GM21786 (cell line): ENCODE measurements around the gene TRAPPC6A.
"Not testable (repeated sequence)": the region's sequence is repeated elsewhere in the genome, so short reads cannot be mapped to it uniquely, and the experiment has no call there.

Experiments
- ATAC-seq: cut with Tn5 transposase; IDR thresholded peaks from one replicate; pipeline ENCODE4 v1.9.1; 2021; ENCODE audit not compliant: unreplicated experiment

TRAPPC6A gene

GRCh38 chr19:45133661-45134060, 44.4 kb downstream of the TRAPPC6A start:
- no peak for ATAC-seq

GRCh38 chr19:45130888-45131615, 47.0 kb downstream of the TRAPPC6A start:
- ATAC-seq: no peak

DNA sequence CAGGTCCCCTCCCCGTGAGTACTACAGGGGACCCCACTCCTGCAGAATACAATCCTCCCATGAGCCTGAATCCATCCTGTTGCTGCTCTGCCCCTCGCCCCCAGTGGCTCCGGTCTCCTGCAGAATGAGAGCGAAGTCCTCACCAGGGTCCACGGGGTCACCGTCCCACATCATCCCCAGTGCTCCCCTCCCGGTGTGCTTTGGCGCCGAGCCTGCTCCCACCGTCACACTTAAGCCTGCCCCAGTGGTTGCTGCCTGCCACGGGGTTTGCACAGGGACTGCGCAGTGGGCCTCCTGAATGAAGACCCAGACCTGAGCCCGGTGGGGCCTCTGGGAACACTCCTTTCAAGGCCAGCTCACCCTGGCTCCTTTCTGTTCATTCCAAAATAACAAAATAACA, 47.8 kb downstream of the TRAPPC6A start:
- ATAC-seq: no peak

DNA sequence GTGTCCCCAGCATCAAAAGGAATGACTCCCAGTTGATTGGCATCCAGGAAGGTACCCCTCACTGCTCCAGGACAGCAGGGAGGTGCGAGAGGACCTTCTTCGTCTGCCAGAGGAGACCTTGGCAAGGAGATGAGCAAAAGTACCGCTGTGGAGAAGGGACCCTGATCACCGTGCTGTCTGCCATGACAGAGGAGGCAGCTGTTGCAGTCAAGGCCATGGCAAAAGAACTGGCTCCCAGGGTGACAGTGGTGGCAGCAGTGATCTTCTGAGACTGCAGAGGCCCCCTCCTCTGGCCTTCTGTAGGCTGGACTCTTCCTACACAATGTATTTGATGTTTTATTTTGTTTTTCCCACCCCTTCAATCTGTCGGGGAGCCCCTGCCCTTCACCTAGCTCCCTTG, 49.2 kb downstream of the TRAPPC6A start:
- no peak for ATAC-seq

DNA sequence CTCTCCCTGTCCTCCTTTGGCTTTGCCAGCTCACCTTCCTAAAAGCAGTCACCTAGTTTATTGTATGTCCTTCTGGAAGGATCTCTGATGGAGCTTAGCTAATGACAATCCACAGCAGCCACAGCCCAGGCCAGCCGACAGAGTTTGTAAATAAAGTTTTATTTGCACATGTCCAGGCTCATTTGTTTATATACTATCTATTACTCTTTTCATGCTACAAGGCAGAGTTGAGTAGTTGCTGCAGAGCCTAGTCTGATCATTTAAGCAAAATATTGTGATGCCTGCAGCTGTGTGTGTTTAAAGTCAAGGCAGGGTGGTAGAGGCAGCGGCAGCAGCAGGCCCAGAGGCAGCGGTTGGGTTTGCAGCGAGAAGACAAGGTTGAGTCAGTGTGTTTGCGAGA, 49.9 kb downstream of the TRAPPC6A start:
- no peak for ATAC-seq

- no peak for ATAC-seq
These were observed 51.4 kb downstream of the TRAPPC6A start for GRCh38 chr19:45126654-45127053.

DNA sequence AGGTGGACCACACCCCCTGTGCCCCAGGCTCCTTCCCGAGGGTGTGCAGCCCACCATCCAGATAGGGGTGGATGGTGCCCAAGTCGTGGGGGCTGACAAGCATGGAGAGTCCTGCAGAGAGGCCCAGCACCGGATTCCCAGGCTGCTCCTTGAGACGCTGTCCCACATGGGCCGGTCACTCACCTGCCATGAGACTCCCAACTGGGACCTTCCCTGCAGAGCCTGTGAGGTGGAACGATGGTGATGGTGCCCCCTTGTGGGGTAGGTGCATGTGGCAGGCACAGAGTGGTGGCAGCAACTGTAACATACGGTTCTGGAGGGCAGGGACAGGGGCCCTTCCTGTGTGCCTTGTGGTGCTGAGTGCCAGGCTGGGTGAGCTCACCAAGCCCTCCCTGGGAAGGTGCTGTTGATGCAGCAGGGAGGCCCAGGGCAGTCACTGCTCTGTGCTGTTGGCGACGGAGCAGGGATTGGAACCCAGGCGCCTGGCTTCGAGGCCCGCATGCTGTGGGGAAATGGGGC, 52.0 kb downstream of the TRAPPC6A start:
- no peak for ATAC-seq

DNA sequence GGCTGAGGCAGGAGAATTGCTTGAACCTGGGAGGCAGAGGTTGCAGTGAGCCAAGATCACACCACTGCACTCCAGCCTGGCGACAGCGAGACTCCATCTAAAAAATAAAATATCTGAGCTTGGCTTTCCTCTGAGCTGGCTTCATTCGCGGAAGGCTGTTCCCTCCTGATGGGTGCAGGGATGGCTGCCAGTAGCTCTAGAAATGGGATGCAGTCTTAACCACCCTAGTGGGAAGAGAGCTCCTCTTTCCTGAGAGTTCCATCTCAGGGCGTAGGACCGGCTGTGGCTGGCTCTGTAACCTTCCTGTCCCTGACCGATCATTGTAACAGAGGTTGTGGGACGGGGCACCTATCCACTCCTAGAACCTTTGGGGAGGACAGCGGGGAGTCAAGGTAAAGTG, 52.7 kb downstream of the TRAPPC6A start:
- ATAC-seq: no peak

DNA sequence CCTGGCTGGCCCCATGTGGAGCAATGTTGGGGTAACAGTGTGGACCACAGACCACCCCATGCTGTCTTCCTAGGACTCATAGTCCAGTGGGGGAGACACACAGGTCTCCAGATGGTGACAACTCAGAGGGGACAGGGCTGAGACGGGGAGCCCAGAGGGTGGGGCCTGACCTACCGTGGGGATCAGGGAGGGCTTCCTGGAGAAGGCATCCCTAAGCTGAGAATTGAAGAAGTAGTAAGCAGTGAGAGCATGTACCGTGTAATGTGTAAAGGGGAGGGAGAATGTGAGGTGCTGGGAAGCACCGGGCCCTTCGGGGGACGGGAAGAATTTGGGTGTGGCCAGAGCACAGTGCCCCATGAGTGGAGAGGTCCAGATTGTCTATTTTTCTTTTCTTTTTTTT, 54.0 kb downstream of the TRAPPC6A start:
- ATAC-seq: no peak

DNA sequence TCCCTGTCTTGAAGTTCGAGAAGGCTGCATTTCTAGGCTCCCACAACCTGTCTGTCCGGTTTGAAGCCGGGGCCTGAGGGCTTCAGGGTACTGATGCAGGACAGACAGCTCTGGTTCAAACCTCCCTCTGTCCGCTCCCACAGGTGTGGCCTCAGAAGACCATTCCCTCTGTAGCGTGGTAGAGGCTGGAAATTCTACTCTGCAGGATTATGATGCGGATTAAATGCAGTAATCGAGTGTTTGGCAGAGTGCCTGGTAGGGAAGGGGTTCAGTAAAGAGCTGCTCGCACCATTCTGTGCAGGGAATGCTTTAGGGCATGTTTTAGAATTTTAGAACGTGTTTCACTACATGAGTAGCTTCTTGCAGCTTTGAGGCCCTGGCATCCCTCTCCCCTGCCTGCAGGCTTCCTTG, 54.6 kb downstream of the TRAPPC6A start:
- no peak for ATAC-seq

GRCh38 chr19:45122832-45123231, 55.2 kb downstream of the TRAPPC6A start:
- no peak for ATAC-seq

DNA sequence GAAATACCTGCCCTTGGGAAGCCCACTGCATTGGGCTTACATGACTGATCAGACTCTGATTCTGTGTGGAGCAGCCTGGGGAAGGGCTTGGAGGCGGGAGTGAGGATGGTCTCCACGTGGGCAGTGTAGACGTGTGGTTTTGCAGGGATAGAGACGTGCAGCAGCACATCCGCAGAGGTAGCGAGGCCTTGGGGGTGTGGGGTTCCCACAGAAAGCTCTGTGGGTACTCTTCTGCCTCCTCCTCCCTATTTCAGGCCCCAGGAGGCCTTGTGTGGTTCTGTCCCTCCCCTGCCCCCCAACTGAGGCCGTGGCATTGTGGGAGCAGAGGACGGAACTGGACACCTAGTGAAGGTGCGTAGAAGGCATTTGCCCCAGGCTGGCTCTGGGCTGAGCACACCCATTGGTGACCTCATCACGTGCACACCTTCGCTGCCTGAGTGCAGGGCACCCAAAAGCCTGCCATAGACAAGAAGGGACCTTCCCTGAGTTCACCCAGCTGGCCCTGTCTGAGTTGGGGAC, 56.2 kb downstream of the TRAPPC6A start:
- ATAC-seq: no peak

GRCh38 chr19:45119582-45119981, 58.5 kb downstream of the TRAPPC6A start:
- ATAC-seq: no peak

DNA sequence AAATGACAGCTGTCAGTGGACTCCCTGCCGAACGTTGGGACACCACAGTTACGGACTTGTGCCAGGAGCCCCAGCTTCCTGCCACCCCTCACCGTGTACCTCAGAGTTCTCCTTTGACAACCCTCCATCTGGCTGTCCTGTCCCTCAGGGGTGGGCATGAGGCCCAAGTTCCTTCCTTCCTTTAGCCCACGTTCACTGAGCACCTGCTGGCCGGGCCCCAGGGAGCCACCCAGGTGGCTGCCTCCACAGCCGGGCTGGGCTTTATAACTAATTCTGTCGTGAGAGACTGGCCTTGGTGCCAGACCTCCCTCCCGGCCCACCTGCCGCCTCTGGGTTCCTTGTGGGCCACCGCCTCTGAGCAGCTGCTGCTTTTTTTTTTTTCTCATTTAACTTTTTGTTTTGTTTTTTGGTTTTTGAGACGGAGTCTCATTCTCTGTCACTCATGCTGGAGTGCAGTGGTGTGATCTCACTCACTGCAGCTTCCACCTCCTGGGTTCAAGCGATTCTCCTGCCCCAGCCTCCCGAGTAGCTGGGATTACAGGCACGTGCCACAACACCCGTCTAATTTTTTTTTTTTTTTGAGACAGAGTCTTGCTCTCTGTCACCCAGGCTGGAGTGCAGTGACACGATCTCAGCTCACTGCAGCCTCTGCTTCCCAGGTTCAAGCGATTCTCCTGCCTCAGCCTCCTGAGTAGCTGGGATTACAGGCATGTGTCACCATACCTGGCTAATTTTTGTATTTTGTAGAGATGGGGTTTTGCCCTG, 59.3 kb downstream of the TRAPPC6A start:
- not testable (repeated sequence) for ATAC-seq

DNA sequence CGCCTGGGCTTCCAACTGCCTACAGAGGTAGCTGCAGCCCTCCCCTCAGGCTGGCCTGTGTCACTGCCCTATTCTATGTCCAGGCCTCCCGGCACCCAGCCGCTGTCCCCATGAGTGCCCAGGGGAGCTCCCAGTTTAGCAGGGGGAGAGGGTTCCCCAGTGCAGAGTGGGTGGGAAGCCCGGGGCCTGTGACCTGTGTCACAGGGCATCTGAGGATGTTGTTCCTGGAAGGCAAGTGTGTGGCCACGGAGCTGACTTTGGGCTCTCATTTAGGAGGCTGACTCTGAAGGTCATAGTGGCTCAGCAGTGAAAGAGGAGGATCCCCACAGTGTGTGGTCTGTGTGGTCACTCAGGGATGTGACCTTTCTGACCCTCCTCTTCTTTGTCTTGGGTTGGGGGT, 59.9 kb downstream of the TRAPPC6A start:
- no peak for ATAC-seq

DNA sequence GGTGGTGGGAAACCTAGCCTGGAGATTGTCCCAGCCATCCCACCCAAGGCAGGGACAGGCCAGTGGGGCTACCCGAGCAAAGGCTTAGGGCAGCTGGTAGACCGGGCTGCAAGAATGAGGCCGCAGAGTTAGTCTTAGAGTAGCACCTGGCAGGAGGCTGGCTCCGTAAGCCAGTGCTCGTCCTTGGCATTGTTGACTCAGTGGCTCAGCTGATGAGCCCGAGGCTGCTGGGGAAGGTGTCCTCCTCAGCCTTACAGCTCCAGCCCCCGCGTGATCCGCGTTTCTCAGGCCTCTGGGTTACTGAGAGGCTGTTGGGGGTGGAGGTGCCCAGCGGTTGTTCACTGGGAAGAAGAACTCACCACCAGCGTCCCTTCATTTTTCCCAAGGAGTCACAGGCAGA, 60.4 kb downstream of the TRAPPC6A start:
- ATAC-seq: no peak

- no peak for ATAC-seq
These were observed 60.9 kb downstream of the TRAPPC6A start for GRCh38 chr19:45117167-45117594.

GRCh38 chr19:45115809-45116615, 62.0 kb downstream of the TRAPPC6A start:
- no peak for ATAC-seq

GRCh38 chr19:45114116-45114515, 63.9 kb downstream of the TRAPPC6A start:
- ATAC-seq: no peak

DNA sequence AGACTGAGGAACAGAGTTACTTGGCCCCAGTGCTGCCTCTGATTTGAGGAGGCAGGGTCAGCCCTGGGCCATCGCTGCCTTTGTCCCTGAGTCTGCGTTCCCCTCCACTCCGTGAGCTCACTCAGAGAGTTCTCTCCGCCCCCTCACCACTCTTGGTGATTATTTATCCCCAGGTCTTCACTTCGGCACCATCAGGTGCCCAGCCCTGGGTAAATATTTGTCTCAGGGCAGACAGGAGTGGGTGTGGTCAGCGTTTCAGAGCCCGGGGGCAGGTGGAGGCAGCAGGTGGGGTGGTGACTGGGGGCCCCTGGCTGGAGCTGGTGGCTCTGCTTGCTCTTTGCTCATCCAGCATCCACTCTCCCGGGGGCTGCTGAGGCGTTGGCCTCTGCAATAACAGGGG, 64.4 kb downstream of the TRAPPC6A start:
- no peak for ATAC-seq
